NK-92 (cell line): ENCODE data around the gene TBP.
A peak's percentile ranks its signal among the peaks of the same experiment; 100 is the strongest.
"Not testable (repeated sequence)": the region's sequence is repeated elsewhere in the genome, so short reads cannot be mapped to it uniquely, and the experiment has no call there.

Experiments
- DNase-seq: peaks from one replicate; lab custom pipeline; 2025; ENCODE audit not compliant: unreplicated experiment; lab: John Stamatoyannopoulos, UW

TBP gene

GRCh38 chr6:170554013-170554795 lies at the start of gene TBP:
TSS of gene TBP (plus strand) at chr6:170554369. CDS start at chr6:170557030, 2,661 bp downstream.
- DNase-seq = peak; percentile 91

GRCh38 chr6:170504479-170504878 lies 49.7 kb upstream of the TBP start:
- DNase-seq = no peak

- no peak for DNase-seq
Observed at GRCh38 chr6:170505306-170505705, 48.9 kb upstream of the TBP start.

GRCh38 chr6:170506446-170506845 lies 47.7 kb upstream of the TBP start:
- no peak for DNase-seq

- DNase-seq = not testable (repeated sequence)
Observed at GRCh38 chr6:170507728-170508127, 46.4 kb upstream of the TBP start.

- not testable (repeated sequence) for DNase-seq
Observed at GRCh38 chr6:170508275-170508674, 45.9 kb upstream of the TBP start.

- not testable (repeated sequence) for DNase-seq
Observed at GRCh38 chr6:170508892-170509722, 45.1 kb upstream of the TBP start.

- no peak for DNase-seq
Observed at GRCh38 chr6:170509723-170510018, 44.5 kb upstream of the TBP start.

- DNase-seq = no peak
Observed at GRCh38 chr6:170510631-170511030, 43.5 kb upstream of the TBP start.

- no peak for DNase-seq
Observed at GRCh38 chr6:170512249-170512648, 41.9 kb upstream of the TBP start.

- no peak for DNase-seq
Observed at GRCh38 chr6:170514908-170515307, 39.3 kb upstream of the TBP start.

- no peak for DNase-seq
Observed at GRCh38 chr6:170516783-170517616, 37.2 kb upstream of the TBP start.

GRCh38 chr6:170522565-170523183 lies 31.5 kb upstream of the TBP start:
- DNase-seq = no peak

- DNase-seq = no peak
Observed at GRCh38 chr6:170523256-170524171, 30.7 kb upstream of the TBP start.

- DNase-seq = no peak
Observed at GRCh38 chr6:170524172-170524502, 30.0 kb upstream of the TBP start.

GRCh38 chr6:170525795-170526194 lies 28.4 kb upstream of the TBP start:
- DNase-seq = no peak

GRCh38 chr6:170527995-170528394 lies 26.2 kb upstream of the TBP start:
- DNase-seq = not testable (repeated sequence)

GRCh38 chr6:170529839-170530469 lies 24.2 kb upstream of the TBP start:
- no peak for DNase-seq

- DNase-seq = no peak
Observed at GRCh38 chr6:170532867-170533488, 21.2 kb upstream of the TBP start.
